ENCODE results near the gene SPECC1L.

- TF ChIP-seq CTCF (IDR thresholded peaks at IDR 0.05; ENCODE audit: insufficient read depth, low read depth, low read length) = no peak
- no peak for TF ChIP-seq EZH2 (IDR thresholded peaks at IDR 0.05; ENCODE audit: insufficient read depth, low read length)
Measured at GRCh38 chr22:24321999-24322398, 51.4 kb downstream of the SPECC1L start.
